ENCODE measurements around the gene TBX6.
"Not testable (repeated sequence)": the region's sequence is repeated elsewhere in the genome, so short reads cannot be mapped to it uniquely, and the experiment has no call there.

Gene TBX6

GRCh38 chr16:30124985-30125379, 33.3 kb upstream of the TBX6 start:
- peaks cover 18 to 43% (median 34%) of the 10 kb centered on the region in 10 experiments for H3K4me1 ChIP-seq
- H3K27ac ChIP-seq, result no peak overlapping the region
- no peaks in the 10 kb centered on the region for H4K20me1 ChIP-seq

DNA sequence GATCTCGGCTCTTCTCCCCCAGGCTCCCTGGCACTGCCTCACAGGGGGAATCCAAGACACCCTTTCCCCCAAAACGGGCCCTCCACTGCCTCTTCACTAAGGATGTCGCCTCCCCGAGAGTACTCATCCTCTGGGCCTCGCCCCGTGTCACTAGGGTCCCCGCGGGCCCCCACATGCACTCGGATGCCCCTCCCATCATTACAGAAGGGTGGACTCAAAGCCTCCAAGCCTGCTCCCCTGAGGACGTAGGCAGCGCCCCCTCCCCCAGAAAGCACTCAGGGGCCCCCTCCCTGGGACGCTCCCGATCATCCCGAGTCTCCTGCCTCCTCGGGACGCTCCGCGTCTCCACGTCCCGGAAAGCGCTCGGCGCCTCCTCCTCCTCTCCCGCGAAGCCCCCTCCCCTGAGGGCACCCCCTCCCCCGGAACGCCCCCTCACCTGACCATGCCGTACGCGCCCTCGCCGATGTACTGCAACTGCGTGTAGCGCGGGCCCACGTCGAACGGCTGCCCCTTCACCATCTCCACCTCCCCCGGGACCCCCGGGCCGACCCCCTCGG, 31.0 kb upstream of the TBX6 start:
- Histone ChIP-seq H3K9me3 (replicated peaks in 1 of 11) (no peaks in the 10 kb centered on the region), H3K4me3 (peak overlapping the region; percentile 71 to 86 (median 78)), H3K27me3 (no peaks in the 10 kb centered on the region), H3K4me1 (peaks cover 28 to 54% (median 42%) of the 10 kb centered on the region in 10 experiments), H3K9ac (peak overlapping the region; percentile 80 to 94 (median 90)), H4K20me1 (no peaks in the 10 kb centered on the region), H3K4me2 (peak overlapping the region; percentile 84 to 99 (median 97)), H3K36me3 (peaks cover 8 to 39% (median 18%) of the 10 kb centered on the region in 11 experiments; a peak in 20 of 22 replicates), H3K27ac (peak overlapping the region; percentile 38 to 93 (median 84); a peak in 21 of 22 replicates)
- no peak for TF ChIP-seq Cebpa-rat (IDR thresholded peaks at IDR 0.05)

More at GRCh38 chr16:30124985-30125379, 33.3 kb upstream of the TBX6 start:
- Histone ChIP-seq H3K27me3 (no peaks in the 10 kb centered on the region), H3K36me3 (peaks cover 0 to 16% (median 0%) of the 10 kb centered on the region in 11 experiments; a peak in 7 of 22 replicates), H3K4me3 (no peak overlapping the region), H3K4me2 (0 out of 22 replicates have a peak overlapping the region, but pooled peaks of 1 of the 11 experiments have one; percentile 69), H3K9me3 (replicated peaks in 1 of 11) (peaks cover 0 to 6% (median 3%) of the 10 kb centered on the region in 11 experiments; a peak in 10 of 22 replicates), H3K9ac (no peak overlapping the region)
- TF ChIP-seq Cebpa-rat (IDR thresholded peaks at IDR 0.05), result no peak

GRCh38 chr16:30121741-30122571, 30.2 kb upstream of the TBX6 start:
- H3K9ac ChIP-seq, result peak overlapping the region; percentile 80 to 94 (median 90)
- H4K20me1 ChIP-seq, result no peaks in the 10 kb centered on the region
- peaks cover 28 to 54% (median 40%) of the 10 kb centered on the region in 10 experiments for H3K4me1 ChIP-seq
- no peaks in the 10 kb centered on the region for H3K9me3 ChIP-seq (replicated peaks in 1 of 11)
- peak overlapping the region; percentile 71 to 86 (median 78) for H3K4me3 ChIP-seq
- no peak for TF ChIP-seq Cebpa-rat (IDR thresholded peaks at IDR 0.05)
- H3K27me3 ChIP-seq, result no peaks in the 10 kb centered on the region
- H3K27ac ChIP-seq, result peak overlapping the region; percentile 38 to 93 (median 84); a peak in 21 of 22 replicates
- peaks cover 12 to 46% (median 25%) of the 10 kb centered on the region in 11 experiments; a peak in 20 of 22 replicates for H3K36me3 ChIP-seq
- H3K4me2 ChIP-seq, result peak overlapping the region; percentile 84 to 99 (median 97)

GRCh38 chr16:30120340-30121105, 28.8 kb upstream of the TBX6 start:
- Histone ChIP-seq H3K9ac (peak overlapping the region in 1 of 11 experiments; percentile 94; a peak in 1 of 22 replicates), H3K4me2 (peak overlapping the region in 6 of 11 experiments; percentile 4 to 98 (median 49); a peak in 6 of 22 replicates), H3K9me3 (replicated peaks in 1 of 11) (no peaks in the 10 kb centered on the region), H3K27ac (no peak overlapping the region), H3K27me3 (no peaks in the 10 kb centered on the region), H4K20me1 (no peaks in the 10 kb centered on the region; a peak in 1 of 22 replicates), H3K4me3 (no peak overlapping the region), H3K4me1 (peaks cover 28 to 54% (median 38%) of the 10 kb centered on the region in 10 experiments), H3K36me3 (peaks cover 12 to 60% (median 38%) of the 10 kb centered on the region in 11 experiments; a peak in 21 of 22 replicates)
- TF ChIP-seq Cebpa-rat (IDR thresholded peaks at IDR 0.05), result no peak

DNA sequence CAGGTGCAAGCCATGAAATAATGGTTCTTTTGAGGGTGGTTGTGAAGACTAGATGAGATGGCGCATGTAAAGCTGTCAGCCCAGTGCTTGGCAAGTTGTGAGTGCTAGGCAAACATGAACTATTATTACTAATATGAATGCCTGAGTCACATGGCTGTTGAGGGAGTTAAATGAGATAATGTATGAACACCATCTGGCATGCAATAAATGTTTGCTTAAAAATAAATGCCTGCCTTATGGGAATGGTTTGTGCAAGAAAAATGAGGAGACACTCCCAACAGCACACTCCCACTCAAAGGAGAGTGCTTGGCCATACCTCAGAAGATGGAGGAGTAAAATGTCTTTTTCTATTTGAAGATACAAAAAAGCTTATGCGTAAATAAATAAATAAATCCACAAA, 27.7 kb upstream of the TBX6 start:
- TF ChIP-seq Cebpa-rat (IDR thresholded peaks at IDR 0.05), result no peak
- H3K4me1 ChIP-seq, result peaks cover 28 to 48% (median 38%) of the 10 kb centered on the region in 10 experiments
- H3K27ac ChIP-seq, result no peak overlapping the region
- H3K9me3 ChIP-seq (replicated peaks in 1 of 11), result no peaks in the 10 kb centered on the region
- H4K20me1 ChIP-seq, result no peaks in the 10 kb centered on the region; a peak in 1 of 22 replicates
- no peak overlapping the region for H3K4me3 ChIP-seq
- H3K9ac ChIP-seq, result no peak overlapping the region
- no peak overlapping the region for H3K4me2 ChIP-seq
- H3K36me3 ChIP-seq, result peaks cover 12 to 71% (median 44%) of the 10 kb centered on the region in 11 experiments; a peak in 21 of 22 replicates
- no peaks in the 10 kb centered on the region for H3K27me3 ChIP-seq

DNA sequence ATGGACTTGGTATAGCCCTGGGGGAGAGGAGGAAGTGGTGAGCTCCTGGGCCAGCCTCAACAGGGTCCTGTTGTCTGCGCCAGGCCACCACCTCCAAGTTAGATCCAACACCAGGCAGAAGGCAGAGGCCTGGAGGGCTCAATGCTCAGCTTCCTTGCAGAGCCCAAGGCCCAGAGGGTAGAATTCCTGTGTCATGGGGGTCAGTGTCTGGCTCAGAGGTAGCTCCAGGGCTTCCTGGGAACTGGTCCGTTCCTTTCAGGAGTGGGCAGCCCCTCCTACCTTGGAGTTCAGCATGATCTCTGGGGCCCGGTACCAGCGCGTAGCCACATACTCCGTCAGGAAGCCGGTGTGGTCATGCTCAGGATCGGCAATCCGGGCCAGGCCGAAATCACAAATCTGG, 26.0 kb upstream of the TBX6 start:
- H3K36me3 ChIP-seq, result peaks cover 12 to 87% (median 48%) of the 10 kb centered on the region in 11 experiments; a peak in 21 of 22 replicates
- no peak overlapping the region for H3K4me3 ChIP-seq
- no peak overlapping the region for H3K9ac ChIP-seq
- H3K9me3 ChIP-seq (replicated peaks in 1 of 11), result no peaks in the 10 kb centered on the region
- H3K27ac ChIP-seq, result no peak overlapping the region
- H3K27me3 ChIP-seq, result no peaks in the 10 kb centered on the region
- no peak for TF ChIP-seq Cebpa-rat (IDR thresholded peaks at IDR 0.05)
- no peak overlapping the region for H3K4me2 ChIP-seq
- peaks cover 23 to 47% (median 34%) of the 10 kb centered on the region in 10 experiments for H3K4me1 ChIP-seq
- H4K20me1 ChIP-seq, result no peaks in the 10 kb centered on the region; a peak in 1 of 22 replicates

GRCh38 chr16:30116291-30117207, 24.8 kb upstream of the TBX6 start:
- Histone ChIP-seq H3K36me3 (peaks cover 12 to 98% (median 53%) of the 10 kb centered on the region in 11 experiments; a peak in 21 of 22 replicates), H3K9me3 (replicated peaks in 1 of 11) (no peaks in the 10 kb centered on the region), H3K4me1 (peaks cover 12 to 37% (median 23%) of the 10 kb centered on the region in 10 experiments), H3K27ac (no peak overlapping the region), H3K4me2 (no peak overlapping the region), H3K27me3 (no peaks in the 10 kb centered on the region), H4K20me1 (no peaks in the 10 kb centered on the region; a peak in 1 of 22 replicates), H3K9ac (no peak overlapping the region), H3K4me3 (no peak overlapping the region)
- TF ChIP-seq Cebpa-rat (IDR thresholded peaks at IDR 0.05), result no peak

DNA sequence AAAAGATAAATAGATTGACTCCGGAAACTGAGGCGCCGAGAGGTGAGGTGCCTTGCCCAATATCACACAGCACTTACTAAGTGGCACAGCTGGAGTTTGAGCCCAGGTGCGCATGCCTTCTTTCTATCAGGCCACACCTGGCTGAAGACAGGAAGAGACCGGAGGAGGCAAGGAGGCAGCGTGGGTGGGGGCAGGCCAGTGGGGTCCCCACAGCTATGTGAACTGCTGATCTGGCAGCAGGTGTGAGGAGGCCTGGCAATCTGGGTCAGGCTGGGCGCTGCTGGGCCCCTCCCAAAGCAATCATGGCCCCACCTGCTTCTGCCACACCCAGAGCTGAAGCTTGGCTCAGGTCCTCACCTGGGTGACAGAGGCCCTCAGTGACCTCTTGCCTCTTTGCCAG, 23.5 kb upstream of the TBX6 start:
- Histone ChIP-seq H3K36me3 (peaks cover 12 to 98% (median 65%) of the 10 kb centered on the region in 11 experiments; a peak in 21 of 22 replicates), H3K27ac (no peak overlapping the region), H3K27me3 (no peaks in the 10 kb centered on the region), H4K20me1 (no peaks in the 10 kb centered on the region; a peak in 1 of 22 replicates), H3K9me3 (replicated peaks in 1 of 11) (no peaks in the 10 kb centered on the region), H3K4me2 (no peak overlapping the region), H3K9ac (no peak overlapping the region), H3K4me1 (peaks cover 5 to 24% (median 12%) of the 10 kb centered on the region in 10 experiments; a peak in 13 of 20 replicates), H3K4me3 (no peak overlapping the region)
- TF ChIP-seq Cebpa-rat (IDR thresholded peaks at IDR 0.05), result no peak

- not testable (repeated sequence) for H3K27ac ChIP-seq, H3K4me2 ChIP-seq
- peaks cover 12 to 99% (median 67%) of the 10 kb centered on the region in 11 experiments; a peak in 21 of 22 replicates for H3K36me3 ChIP-seq
Measured at GRCh38 chr16:30114833-30115232, 23.1 kb upstream of the TBX6 start.

More at GRCh38 chr16:30114833-30115232, 23.1 kb upstream of the TBX6 start:
- H3K4me1 ChIP-seq, result peaks cover 5 to 21% (median 10%) of the 10 kb centered on the region in 10 experiments; a peak in 12 of 20 replicates
- not testable (repeated sequence) for H3K9me3 ChIP-seq (replicated peaks in 1 of 11); H3K4me3 ChIP-seq; H3K9ac ChIP-seq; H3K27me3 ChIP-seq; H4K20me1 ChIP-seq

All from BLaER1 treated with 17β-estradiol and CSF1 and Interleukin-3, amounts not matched to agents 10 nM and 100 nM (cell line).